NCI-H146 (cell line): ENCODE data around the gene XXYLT1.
"Not testable (repeated sequence)": the region's sequence is repeated elsewhere in the genome, so short reads cannot be mapped to it uniquely, and the experiment has no call there.

ENCODE experiments used
- DNase-seq: peaks from one replicate; lab custom pipeline; 2025; lab: John Stamatoyannopoulos, UW

The XXYLT1 gene

DNA sequence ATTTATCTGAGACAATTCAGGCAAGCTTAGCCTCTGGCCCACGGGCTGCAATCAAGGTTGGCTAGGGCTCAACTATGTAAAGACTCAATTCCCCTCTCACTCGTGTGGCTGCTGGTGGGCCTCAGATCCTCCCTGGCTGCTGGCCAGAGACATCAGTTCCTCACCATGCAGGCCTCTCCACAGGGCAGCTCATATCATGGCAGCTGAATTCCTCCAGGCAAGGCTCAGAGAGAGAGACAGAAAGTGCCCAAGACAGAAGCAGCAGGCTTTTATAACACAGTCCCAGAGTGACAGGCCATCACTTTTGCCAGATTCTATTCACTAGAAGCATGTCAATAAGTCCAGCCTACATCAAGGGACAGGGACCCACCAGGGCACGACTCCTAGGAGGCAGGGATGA is 63.2 kb downstream of the XXYLT1 start:
- no peak for DNase-seq

GRCh38 chr3:195207056-195207455 is 63.9 kb downstream of the XXYLT1 start:
- no peak for DNase-seq

- DNase-seq: no peak
These were observed 66.4 kb downstream of the XXYLT1 start for GRCh38 chr3:195204360-195205163.

- DNase-seq: no peak
These were observed 67.4 kb downstream of the XXYLT1 start for GRCh38 chr3:195203606-195204005.

DNA sequence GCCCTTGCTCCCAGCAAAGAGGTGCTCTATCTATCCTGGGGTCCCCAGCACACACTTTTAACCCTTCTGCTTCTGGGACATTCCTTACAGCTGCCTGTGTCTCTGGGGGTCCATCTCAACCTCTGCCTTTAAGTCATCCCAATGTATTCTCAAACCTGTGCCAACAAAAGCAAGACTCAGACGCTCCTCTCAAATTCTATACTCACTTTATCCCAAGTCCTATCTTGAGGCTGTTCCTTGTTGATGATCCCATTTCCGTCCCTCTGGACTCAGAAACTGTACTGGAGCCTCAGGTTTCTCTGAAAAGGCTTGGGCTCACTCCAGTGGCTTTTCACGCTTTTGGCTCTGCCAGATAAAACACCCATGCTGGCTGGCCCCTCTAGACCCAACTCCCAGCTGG is 69.7 kb downstream of the XXYLT1 start:
- DNase-seq: no peak

DNA sequence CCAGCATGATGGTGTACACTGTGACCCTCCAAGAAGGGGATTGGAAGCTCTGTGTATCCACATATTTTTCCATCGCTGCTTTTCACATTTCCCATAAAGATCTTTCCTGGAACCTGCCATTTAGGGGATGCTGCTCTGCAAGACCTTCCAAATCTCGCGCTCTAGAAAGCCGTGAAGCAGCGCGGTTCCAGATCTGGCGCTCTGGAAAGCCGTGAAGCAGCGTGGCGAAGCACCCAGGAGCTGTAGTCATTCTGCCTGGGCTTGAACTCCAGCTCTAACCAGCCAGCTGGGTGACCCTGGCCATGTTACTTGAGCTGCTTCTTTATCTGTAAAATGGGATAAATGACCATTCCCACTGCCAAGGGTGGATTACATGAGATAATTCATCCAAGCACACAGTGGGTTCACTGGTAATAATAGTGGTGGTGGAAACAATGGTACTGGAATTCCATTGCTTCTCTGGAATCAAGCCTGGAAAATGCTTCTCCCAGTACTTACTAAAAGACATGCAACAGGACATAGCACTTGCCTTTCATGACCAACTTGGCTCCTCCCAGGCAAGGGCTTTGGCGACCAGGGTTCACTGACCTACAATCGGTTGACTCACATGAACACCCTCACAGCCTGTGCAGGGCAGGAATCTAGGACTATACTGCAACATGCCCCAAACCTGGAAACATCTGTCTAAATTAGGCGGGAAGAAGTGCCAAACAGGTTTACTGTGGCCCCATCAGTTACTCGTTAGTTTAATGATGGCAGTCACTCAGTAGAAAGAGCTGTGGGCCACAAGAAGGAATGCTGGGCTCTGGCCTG is 70.7 kb downstream of the XXYLT1 start:
- DNase-seq: no peak

GRCh38 chr3:195198426-195199346 is 72.3 kb downstream of the XXYLT1 start:
- no peak for DNase-seq

GRCh38 chr3:195197765-195198425 is 73.1 kb downstream of the XXYLT1 start:
- no peak for DNase-seq

DNA sequence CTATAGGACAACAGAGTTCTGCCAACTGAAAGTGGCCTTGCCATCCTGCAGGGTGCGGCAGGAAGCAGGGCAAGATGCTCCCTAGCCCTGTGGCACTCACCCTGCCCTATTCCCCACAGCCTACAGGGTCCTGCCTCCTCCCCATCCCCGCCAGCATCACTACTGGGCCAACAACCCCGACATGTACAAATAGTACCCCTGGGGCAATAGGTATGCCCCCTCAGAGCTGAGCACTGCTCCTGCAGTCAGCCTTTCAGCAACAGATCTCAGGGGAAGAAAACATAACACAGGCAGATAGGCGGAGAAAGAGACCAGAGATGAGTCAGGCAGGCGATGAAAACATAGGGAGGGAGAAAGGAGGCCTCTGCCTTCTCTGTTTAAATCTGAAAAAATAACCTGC is 74.7 kb downstream of the XXYLT1 start:
- no peak for DNase-seq

DNA sequence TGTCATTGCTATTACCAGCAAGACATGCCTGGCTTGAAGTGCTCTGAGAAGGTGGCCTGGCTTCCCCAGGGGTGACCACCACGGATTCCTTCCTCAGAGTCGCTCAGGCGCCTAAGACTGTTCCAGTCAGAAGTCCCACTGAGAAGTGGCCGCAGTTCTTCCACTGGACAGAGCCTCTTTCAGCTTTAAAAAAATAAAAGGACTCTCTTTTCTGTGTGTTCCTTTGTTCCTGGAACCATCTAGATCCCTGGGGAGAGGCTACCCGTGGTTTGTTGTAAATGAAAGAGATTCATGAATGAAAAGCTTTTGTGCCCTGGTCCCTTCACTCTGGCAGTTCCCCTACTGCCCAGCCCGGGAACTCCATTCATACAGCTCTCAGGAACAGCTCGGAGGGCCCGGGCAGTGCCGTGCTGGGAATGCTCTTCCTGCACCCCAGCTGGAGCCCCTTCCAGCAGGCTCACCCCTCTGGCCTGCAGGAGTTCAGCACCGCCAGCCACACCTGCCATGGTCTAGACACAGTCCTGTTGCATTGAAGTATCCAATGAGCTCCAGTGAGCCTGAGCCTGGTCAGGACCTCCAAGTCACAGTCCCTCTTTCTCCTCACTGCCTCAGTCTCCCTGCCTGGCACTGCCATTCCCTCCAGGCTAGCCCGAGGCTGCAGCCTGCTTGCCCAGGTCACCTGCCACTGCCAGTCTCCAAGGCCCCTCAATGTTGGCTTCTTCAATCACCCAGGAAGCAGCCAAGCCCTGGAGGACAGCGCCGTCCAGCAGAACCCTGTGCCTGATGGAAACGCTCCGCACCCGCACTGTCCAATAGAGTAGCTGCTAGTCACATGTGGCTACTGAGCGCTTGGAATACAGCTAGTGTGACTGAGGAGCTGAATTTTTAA is 75.4 kb downstream of the XXYLT1 start:
- DNase-seq: peak; percentile 94

- no peak for DNase-seq
These were observed 76.3 kb downstream of the XXYLT1 start for GRCh38 chr3:195194559-195195206.

DNA sequence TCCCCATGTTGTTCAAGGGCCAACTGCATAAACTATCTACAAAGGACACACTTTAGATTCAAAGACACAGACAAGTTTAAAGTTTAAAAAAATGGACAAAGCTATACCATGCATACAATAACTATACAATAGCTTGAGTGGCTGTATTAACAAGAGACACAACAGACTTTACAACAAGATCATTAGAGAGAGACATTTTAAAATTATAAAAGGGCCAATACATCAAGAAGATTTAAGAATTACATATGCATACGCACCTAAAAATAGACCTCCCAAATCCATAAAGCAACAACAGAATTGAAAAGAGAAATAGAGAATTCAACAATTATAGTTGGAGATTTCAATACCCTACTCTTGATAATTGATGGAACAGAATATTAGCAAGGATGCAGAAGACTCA is 79.4 kb downstream of the XXYLT1 start:
- no peak for DNase-seq

GRCh38 chr3:195189821-195190220 is 81.1 kb downstream of the XXYLT1 start:
- no peak for DNase-seq

DNA sequence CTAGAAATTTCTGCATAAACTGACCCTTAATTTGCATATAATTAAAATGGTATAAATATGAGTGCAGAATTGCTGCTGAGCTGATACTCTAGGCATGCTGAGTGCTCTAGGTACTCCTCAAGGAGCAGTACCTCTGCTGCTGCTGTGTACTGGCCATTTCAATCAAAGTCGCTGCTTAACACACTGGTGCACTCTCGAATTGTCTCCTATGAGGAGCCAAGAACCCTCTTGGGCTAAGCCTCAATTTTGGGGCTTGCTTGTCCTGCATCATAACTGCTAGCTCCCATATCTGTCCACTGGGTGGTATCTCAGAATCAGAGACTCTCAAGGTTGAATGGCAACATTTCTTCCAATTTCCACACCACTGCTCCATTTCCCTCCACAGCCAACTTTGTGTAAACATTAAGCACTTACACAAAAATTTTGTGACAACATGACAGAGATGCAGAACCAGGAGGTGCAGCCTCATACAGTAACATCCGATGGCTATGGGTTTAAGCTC is 82.5 kb downstream of the XXYLT1 start:
- DNase-seq: no peak

- DNase-seq: no peak
These were observed 83.1 kb downstream of the XXYLT1 start for GRCh38 chr3:195187609-195188425.

DNA sequence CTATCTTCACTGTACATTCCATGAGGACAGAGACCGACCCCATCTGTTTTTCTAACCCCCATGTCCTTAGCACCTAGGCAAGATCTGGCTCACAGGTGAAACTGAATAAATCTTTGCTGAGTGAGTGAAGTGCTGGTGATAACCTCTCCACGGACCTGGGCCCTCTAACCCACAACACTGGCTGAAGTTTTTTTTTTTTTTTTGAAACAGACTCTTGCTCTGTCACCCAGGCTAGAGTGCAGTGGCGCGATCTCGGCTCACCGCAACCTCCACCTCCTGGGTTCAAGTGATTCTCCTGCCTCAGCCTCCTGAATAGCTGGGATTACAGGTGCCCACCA is 84.3 kb downstream of the XXYLT1 start:
- DNase-seq: not testable (repeated sequence)

- DNase-seq: no peak
These were observed 84.8 kb downstream of the XXYLT1 start for GRCh38 chr3:195186041-195186709.

- no peak for DNase-seq
These were observed 85.4 kb downstream of the XXYLT1 start for GRCh38 chr3:195185583-195185982.
